GM12892 (cell line): ENCODE results near the gene PTEN.

Source experiments
- POLR2A ChIP-seq: IDR thresholded peaks from 2 replicates; pipeline ENCODE4 v1.6.1; 2011; ENCODE audit warnings: low read depth, low read length, control low read depth
- POLR2AphosphoS5 ChIP-seq: IDR thresholded peaks from 2 replicates; pipeline ENCODE4 v1.6.1; 2011; ENCODE audit warnings: low read depth, low read length, control low read depth

- no peak for TF ChIP-seq POLR2AphosphoS5
- TF ChIP-seq POLR2A, result no peak
Observed at GRCh38 chr10:87842220-87842641, 21.2 kb upstream of the PTEN start.
